Natural killer cell (primary cell): ENCODE results near the gene BEST3. TPM values are rescaled to one million over a fixed set of nuclear protein-coding genes. Genes with fewer than 3 reads are reported as not detected.

Experiments used
- ATAC-seq, 3 donors: fragments of 150-1000 bp in 2 of 3; fragments of 200-7000 bp in 1 of 3; cut with Tn5 transposase; 1 replicate in 1 of 3; 2 replicates in 2 of 3; pipeline ENCODE4 v1.10.0; 2021; ENCODE audit warnings: mild to moderate bottlenecking in 2 of 3, moderate library complexity in 2 of 3
- DNase-seq, 2 donors: peaks; one replicate each; pipeline versions ENCODE4 v3.0.0 to v3.0.0-alpha.2; 2013 to 2021; ENCODE audit warnings: mixed read lengths in 1 of 2
- H3K27ac ChIP-seq: one replicate; pipeline ENCODE4 v1.5.1; 2013; ENCODE audit warnings: mild to moderate bottlenecking, low read length
- H3K27me3 ChIP-seq: one replicate; pipeline ENCODE4 v1.6.1; 2013; ENCODE audit warnings: low read length; ENCODE audit not compliant: control insufficient read depth, insufficient read depth
- H3K36me3 ChIP-seq: one replicate; pipeline ENCODE4 v1.6.1; 2013; ENCODE audit warnings: low read length; ENCODE audit not compliant: control insufficient read depth, insufficient read depth
- H3K4me1 ChIP-seq: one replicate; pipeline ENCODE4 v1.6.1; 2013; ENCODE audit warnings: low read length; ENCODE audit not compliant: control insufficient read depth, insufficient read depth
- H3K4me3 ChIP-seq: one replicate; pipeline ENCODE4 v1.5.1; 2013; ENCODE audit warnings: low read length
- H3K9me3 ChIP-seq: one replicate; pipeline ENCODE4 v1.6.1; 2013; ENCODE audit warnings: low read length; ENCODE audit not compliant: control insufficient read depth, insufficient read depth
- H3K27ac Mint-ChIP-seq, 2 donors: one replicate each; pipeline ENCODE4 v1.8.0; 2022; ENCODE audit warnings: mild to moderate bottlenecking in 2 of 2, mixed read lengths in 2 of 2, moderate library complexity in 1 of 2
- H3K27me3 Mint-ChIP-seq, 2 donors: one replicate each; pipeline ENCODE4 v1.8.0; 2022; ENCODE audit warnings: low read depth in 2 of 2, mixed read lengths in 2 of 2
- H3K36me3 Mint-ChIP-seq: one replicate; pipeline ENCODE4 v1.8.0; 2022; ENCODE audit warnings: mixed read lengths
- H3K4me1 Mint-ChIP-seq, 2 donors: one replicate each; pipeline ENCODE4 v1.8.0; 2022; ENCODE audit warnings: mixed read lengths in 2 of 2
- H3K4me3 Mint-ChIP-seq: one replicate; pipeline ENCODE4 v1.8.0; 2022; ENCODE audit warnings: mild to moderate bottlenecking, moderate library complexity, mixed read lengths
- H3K9me3 Mint-ChIP-seq, 2 donors: one replicate each; pipeline ENCODE4 v1.8.0; 2022; ENCODE audit warnings: mixed read lengths in 2 of 2
- WGBS: methylation state at CpG from one replicate; pipeline ENCODE4 v1.1.7; 2013; ENCODE audit warnings: missing lambda C conversion rate; ENCODE audit not compliant: insufficient coverage; 5-methylcytosine and 5-hydroxymethylcytosine counted together
- intact Hi-C: fragments of 100-400 bp; cut with micrococcal nuclease; formaldehyde crosslinking; loops from one replicate; pipeline ENCODE4 v1.14.2; 2022
- total RNA-seq, 4 donors: library from RNA; stranded (reverse); fragments of 120-200 nt in 1 of 4; gene quantifications; one replicate each; pipeline versions ENCODE4 v1.2.3 to v1.2.4, GENCODE V29; 2013 to 2022
- TF ChIP-seq, protein P1 (sequence below): fragments of 200-600 bp; IDR thresholded peaks from one replicate; pipeline ENCODE4 v1.8.0; 2022; ENCODE audit warnings: antibody characterized with exemption

The BEST3 gene
- total RNA-seq, 3 donors from 2014 or later (not counting 1 experiment from before 2014, with no cell fraction given): not detected

DNA sequence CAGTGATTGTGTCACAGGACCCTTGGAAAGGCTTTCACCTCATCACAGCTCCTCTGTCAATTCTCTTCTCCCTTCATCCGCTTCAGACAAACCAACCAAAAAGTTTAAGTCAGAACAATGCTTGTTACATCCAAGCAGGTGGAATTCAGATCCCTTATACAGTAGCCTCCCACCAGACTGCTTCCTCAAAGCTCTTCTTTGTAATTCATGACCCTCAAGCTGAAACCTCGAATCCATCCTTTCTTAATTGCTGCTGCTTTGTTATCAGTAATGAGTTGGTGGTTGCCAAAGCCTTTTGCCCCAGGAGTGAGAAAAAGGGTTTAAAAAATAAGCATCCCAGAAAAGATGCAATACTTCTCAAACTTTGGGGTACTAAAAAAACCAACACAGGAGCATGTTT lies 9.5 kb downstream of the BEST3 start:
- Mint-ChIP-seq H3K27ac (no peak overlapping the region), H3K9me3 (no peaks in the 10 kb centered on the region), H3K4me1 (no peaks in the 10 kb centered on the region), H3K27me3 (peaks cover 6 to 35% of the 10 kb centered on the region in 2 donors), H3K36me3 (no peaks in the 10 kb centered on the region), H3K4me3 (no peak overlapping the region)
- no peak overlapping the region for H3K27ac ChIP-seq
- no peaks in the 10 kb centered on the region for H3K9me3 ChIP-seq
- no peaks in the 10 kb centered on the region for H3K4me1 ChIP-seq
- WGBS: 100% methylated on average over 1 of the region's 2 CpGs
- H3K4me3 ChIP-seq: no peak overlapping the region
- no peak for DNase-seq
- TF ChIP-seq, protein P1, sequence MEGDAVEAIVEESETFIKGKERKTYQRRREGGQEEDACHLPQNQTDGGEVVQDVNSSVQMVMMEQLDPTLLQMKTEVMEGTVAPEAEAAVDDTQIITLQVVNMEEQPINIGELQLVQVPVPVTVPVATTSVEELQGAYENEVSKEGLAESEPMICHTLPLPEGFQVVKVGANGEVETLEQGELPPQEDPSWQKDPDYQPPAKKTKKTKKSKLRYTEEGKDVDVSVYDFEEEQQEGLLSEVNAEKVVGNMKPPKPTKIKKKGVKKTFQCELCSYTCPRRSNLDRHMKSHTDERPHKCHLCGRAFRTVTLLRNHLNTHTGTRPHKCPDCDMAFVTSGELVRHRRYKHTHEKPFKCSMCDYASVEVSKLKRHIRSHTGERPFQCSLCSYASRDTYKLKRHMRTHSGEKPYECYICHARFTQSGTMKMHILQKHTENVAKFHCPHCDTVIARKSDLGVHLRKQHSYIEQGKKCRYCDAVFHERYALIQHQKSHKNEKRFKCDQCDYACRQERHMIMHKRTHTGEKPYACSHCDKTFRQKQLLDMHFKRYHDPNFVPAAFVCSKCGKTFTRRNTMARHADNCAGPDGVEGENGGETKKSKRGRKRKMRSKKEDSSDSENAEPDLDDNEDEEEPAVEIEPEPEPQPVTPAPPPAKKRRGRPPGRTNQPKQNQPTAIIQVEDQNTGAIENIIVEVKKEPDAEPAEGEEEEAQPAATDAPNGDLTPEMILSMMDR: no peak
- ATAC-seq: no peak
- no peaks in the 10 kb centered on the region for H3K36me3 ChIP-seq
- intact Hi-C loops: no loop called here
- H3K27me3 ChIP-seq: no peaks in the 10 kb centered on the region

DNA sequence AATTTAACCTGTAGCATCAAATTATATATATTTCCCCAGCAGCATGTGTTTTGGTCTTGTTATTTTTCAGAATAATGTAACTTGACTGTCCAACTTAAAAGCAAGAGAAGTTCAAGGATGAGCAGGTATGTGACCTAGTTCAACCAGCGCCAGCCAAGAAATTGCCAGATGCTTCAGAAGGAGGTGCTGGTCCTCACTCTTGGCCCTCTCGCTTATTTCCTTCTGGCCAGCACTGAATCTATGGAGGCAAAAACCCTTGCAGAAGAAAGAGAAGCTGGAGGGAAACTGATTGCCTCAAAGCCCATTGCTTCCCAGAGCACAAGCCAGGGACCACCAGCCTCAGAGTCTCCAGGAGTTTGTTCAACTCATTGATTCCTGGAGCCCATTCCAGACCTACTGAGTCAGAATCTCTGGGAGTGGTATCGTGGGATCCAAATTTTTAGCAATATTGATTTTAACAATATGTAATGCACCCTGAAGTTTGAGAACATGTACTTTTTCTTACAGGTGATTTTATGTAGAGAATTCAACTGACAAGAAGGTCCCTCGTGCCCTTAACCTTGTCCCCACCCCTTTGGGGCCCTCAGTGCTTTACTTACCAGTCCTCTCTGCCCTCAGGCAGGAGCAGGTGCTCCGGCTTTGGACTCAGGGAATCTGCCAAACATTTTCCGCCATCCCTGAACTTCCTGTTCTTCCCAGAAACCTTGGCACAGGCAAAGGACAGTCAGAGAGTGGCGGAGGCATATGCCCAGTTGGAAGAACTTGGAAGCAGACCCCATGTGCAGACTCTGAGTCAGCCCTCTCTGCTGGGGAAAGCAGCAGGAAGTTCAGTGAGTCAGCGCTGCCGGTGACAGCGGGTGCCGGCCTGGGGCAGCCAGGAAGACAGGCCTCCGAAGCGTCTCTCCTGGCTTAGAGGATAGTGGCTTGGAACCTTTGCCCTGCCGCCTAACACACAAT lies 10.4 kb downstream of the BEST3 start:
- peaks cover 11 to 44% of the 10 kb centered on the region in 2 donors for H3K27me3 Mint-ChIP-seq
- H3K27ac Mint-ChIP-seq: no peak overlapping the region
- TF ChIP-seq, protein P1: no peak
- 42% methylated on average over 14 of the region's 14 CpGs for WGBS
- Histone ChIP-seq H3K4me1 (no peaks in the 10 kb centered on the region), H3K27me3 (no peaks in the 10 kb centered on the region), H3K9me3 (no peaks in the 10 kb centered on the region), H3K4me3 (no peak overlapping the region), H3K36me3 (no peaks in the 10 kb centered on the region), H3K27ac (no peak overlapping the region)
- no peaks in the 10 kb centered on the region for H3K4me1 Mint-ChIP-seq
- H3K36me3 Mint-ChIP-seq: no peaks in the 10 kb centered on the region
- no peak overlapping the region for H3K4me3 Mint-ChIP-seq
- intact Hi-C loops: no loop called here
- H3K9me3 Mint-ChIP-seq: no peaks in the 10 kb centered on the region
- DNase-seq (peak; percentile 6 to 15), ATAC-seq (peak in 2 of 3 donors; percentile 36 to 47)

DNA sequence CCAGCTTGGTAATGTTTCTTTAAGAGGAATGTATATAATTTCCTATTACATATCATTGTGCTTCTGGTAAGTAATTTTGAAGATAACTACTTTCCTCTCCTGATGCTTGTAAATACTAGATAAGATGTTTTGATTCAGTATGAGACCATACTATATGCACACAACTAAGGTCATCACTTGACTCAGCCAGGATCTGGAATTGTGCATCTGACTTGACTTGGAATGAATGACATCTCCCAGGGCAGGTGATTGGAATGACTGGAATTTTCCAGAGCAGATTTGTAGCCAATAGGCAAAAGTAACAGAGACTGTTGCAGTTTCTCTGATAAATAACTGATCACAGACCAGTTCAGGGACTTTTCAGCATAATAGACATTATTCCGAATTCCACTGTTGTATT lies 11.1 kb downstream of the BEST3 start:
- no peak for DNase-seq
- Mint-ChIP-seq H3K36me3 (no peaks in the 10 kb centered on the region), H3K4me3 (no peak overlapping the region), H3K27me3 (peaks cover 11 to 51% of the 10 kb centered on the region in 2 donors), H3K9me3 (no peaks in the 10 kb centered on the region), H3K4me1 (no peaks in the 10 kb centered on the region), H3K27ac (no peak overlapping the region)
- TF ChIP-seq, protein P1: no peak
- no CpG with 5 or more reads among the region's 1 CpG for WGBS
- no peak overlapping the region for H3K27ac ChIP-seq
- intact Hi-C loops: no loop called here
- no peak for ATAC-seq
- H3K9me3 ChIP-seq: no peaks in the 10 kb centered on the region
- no peaks in the 10 kb centered on the region for H3K4me1 ChIP-seq
- no peak overlapping the region for H3K4me3 ChIP-seq
- no peaks in the 10 kb centered on the region for H3K36me3 ChIP-seq
- no peaks in the 10 kb centered on the region for H3K27me3 ChIP-seq
